ENCODE results near the gene TLR4.

TLR4 gene

DNA sequence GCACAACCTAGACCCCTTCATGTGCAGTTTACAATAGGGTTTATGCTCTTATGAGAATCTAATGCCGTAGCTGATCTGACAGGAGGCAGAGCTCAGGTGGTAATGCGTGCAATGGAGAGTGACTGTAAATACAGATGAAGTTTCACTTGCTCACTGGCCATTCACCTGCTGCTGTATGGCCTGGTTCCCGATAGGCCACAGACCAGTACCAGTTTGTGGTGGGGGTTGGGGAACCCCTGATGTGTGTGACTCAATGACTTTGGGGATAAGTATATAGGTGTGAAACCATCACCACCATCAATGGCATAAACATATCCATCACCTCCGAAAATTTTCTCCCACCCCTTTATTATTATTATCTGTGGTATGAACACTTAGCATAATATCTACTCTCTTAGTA, 42.1 kb downstream of the TLR4 start:
- DNase-seq = no peak

DNA sequence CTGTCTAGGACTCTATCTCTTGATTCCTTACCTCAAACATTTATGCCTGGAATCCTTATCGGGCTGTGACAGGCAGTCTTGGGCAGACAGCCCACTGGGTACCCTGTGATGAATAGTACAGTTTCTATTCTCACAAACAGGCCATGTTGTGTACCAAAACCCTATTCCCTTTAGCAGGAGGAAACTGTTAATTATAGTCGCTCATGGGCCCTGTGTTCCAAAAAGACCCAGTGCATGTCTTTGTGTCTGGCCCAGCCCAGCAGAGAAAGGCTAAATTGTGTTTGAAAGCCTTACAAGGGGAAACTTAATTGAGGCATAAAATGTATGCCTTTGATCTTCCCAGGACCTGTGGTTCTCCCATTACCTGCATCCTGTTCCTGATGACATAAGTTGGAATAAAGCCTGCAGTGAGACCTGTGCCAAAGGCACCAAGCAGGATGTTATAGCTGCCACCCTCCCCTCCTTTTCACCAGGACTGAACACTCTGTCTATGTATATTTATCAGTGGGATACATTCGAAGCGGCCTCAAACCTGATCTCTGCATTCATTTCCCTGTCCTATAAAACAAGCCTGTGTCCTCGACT, 43.3 kb downstream of the TLR4 start:
- no peak for DNase-seq

DNA sequence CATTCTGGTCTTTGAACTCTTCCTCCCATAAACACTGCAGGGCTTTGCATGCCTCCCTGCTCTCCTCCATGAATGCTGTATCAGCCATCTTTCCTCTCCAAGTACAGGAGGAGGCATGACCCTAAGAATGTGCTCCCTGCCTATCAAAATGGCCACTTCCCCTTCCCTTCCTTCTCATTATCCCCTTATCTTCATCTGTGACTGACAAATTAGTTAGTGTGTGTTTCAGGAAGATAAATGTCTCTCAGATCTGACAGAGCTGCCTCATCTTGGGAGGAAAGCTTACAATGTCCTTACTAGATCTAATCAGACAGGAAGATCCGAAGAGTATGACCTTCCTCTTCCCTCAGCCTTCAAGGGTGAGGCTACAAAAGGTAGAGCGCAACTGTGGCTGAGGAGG, 46.2 kb downstream of the TLR4 start:
- no peak for DNase-seq

DNA sequence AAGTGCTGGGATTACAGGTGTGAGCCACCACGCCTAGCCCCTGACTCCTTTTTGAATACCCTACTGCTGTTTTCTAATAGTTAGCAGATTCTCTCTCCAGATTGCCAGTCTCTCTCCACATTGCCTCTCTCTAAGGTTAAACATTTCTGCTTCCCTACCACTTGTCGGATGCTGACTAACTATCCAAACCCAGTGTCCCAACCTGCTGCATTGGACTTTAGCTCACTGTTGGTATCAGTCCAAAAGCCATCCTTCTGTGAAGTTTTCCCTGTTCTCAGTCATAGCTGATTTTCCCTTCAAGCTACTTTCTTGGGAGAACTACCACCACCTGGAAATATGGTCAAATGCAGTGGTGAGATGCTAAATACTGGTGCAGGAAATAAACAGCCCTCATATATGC, 48.7 kb downstream of the TLR4 start:
- no peak for DNase-seq

DNA sequence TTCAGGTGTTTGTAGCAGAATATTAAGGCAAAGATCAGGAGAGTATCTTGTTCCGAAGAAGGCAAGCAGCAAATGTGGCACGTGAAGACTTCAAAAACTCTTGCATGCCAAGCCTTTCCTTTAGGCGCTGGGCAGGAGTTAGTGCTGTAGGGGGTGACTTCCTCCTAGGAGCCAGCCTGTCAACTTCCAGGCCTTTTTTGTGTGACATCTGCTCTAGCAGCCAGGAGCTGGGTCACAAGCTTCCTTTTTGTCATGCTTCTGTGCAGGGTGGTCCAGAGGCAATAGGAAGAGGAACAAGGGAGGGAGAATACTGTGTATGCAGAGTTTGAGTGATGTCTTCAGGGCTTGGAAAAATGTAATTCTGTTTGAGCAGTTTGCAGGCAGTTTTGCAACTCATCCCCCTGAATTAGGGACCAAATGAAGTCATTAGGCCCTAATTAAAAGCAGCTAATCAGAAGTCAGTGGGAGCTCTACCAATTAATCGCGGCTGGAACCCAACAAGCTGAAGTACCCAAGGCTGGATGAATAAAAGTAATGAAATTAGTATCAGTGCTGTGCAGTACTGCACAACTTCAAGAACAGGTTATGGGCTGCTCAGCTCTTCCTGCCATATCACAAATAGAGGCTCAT, 53.5 kb downstream of the TLR4 start:
- DNase-seq = no peak

DNA sequence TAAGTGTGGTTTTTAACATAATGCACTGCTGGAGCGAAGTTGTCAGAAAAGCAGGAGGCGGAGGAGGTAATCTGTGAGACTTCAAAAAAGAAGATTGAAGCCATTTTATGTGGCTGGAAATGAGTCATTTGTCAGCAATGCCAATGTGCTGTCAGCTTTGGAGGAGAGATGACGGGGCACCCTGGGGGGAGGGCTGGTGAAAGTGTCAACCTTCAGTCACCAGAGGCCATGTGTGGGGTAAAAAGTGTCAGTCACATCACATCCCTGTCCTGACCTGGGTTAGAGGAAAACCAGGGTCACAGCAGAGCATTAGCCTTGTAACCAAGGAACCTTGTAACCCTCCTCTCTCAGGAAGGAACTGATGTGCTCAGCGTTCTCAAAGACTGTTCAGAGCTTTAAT, 59.1 kb downstream of the TLR4 start:
- no peak for DNase-seq

DNA sequence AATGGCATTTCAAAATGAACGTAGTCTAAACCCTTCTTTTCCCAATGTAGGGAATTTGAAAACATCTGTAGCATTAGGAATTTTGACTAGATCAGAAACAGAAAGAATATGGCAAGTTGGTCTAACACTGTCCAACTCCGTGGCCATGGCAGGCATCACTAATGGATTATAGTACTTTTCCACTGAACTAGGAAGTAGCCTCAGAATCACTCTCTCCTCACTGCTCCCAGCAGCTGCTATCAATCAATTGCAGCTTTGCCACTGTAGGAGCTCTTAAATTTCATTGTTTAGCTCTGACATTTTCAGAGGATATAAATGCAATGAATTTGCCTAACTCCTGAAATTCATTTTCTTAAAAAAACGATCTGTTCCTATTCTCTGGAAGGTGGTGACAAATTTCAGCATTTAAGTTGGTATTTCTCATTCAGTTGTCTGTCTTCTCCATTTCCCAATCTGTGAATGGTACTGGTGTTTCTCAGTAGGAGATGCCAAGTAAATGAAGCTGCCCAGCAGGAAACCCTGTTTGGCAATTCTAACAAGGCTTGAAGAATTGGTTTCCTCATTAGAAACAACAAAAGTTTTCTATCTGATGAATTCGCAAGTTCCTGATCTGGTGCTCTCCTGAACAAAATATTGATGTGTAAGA, 64.7 kb downstream of the TLR4 start:
- DNase-seq = no peak

DNA sequence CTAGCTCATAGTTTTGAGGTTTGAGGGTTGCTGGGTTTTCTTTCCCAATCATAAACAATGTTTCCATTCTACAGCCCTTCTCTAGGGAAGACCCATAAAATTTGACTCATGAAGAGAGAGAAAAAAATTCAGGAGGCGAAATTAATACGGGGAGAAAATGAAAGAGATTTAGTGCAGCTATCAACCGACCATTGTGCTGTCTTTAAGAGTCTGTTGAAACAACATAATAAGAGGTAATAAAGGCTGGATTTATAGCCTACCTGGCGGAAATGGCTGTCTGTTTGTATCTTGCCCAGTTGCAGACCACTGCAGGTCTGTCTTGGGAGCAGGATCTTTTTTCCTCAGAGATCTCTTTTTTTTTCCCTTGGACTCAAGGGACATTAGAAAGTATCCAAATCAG, 66.9 kb downstream of the TLR4 start:
- DNase-seq = no peak

DNA sequence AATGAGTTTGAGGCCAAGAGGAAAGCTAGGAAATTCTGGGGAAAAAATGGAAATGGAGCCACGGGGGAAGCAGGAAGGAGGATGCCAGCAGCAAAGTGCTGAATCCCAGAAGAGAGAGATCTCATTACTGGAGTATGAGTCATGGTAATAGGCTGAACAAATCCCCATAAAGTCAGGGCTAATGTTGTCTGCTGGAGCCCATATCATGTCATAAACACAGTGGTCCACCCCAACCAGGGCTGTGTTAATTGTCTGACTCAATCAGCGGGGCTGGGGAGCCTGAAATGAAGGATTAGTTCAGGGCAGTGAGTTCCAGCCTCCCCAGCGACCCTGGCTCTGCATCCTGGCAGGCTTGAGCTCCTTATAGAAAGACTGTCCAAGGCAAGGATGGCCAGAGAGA, 68.8 kb downstream of the TLR4 start:
- no peak for DNase-seq

Data from NCI-H446 (cell line).